Left ventricle myocardium superior (tissue), 1 donor: Measurements from ENCODE around the gene CCDC12. TPM values are rescaled to one million over a fixed set of nuclear protein-coding genes. Genes with fewer than 3 reads are reported as not detected.

Experiments
- ATAC-seq: fragments of 200-7000 bp; cut with Tn5 transposase; one replicate; pipeline ENCODE4 v1.9.1; 2020; ENCODE audit warnings: mild to moderate bottlenecking, moderate library complexity
- DNase-seq: peaks from one replicate; pipeline ENCODE4 v3.0.0-alpha.2; 2020
- intact Hi-C: fragments of 100-400 bp; cut with micrococcal nuclease; formaldehyde crosslinking; loops from one replicate; pipeline ENCODE4 v1.11.0; 2022
- total RNA-seq: library from RNA; stranded (reverse); fragmentation: NEBNext Ultra II Directional; extraction: Animal tissue kit (Norgen Biotek cat#: 25700); gene quantifications from one replicate; pipeline ENCODE4 v1.2.1, GENCODE V29; 2021
- donor health status: DM: no; HTN: yes; CAD: no; lungs with severe emphysema.

The CCDC12 gene
- total RNA-seq, 1 donor from 2014 or later, result 29.6 TPM

GRCh38 chr3:46903341-46904302, 72.9 kb downstream of the CCDC12 start:
- DNase-seq, result peak; percentile 28
- no peak for ATAC-seq
- intact Hi-C loops, result no loop called here

- DNase-seq (peak; percentile 24), ATAC-seq (no peak)
- intact Hi-C loops, result no loop called here
Measured at GRCh38 chr3:46902188-46902631, 74.3 kb downstream of the CCDC12 start.

- ATAC-seq, result no peak
- intact Hi-C loops, result no loop called here
- peak; percentile 19 for DNase-seq
Measured at GRCh38 chr3:46901591-46902187, 74.9 kb downstream of the CCDC12 start.

GRCh38 chr3:46901061-46901460, 75.5 kb downstream of the CCDC12 start:
- intact Hi-C loops, result no loop called here
- DNase-seq, result no peak
- ATAC-seq, result no peak

- intact Hi-C loops, result no loop called here
- no peak for ATAC-seq
- DNase-seq, result no peak
Measured at GRCh38 chr3:46900356-46900755, 76.2 kb downstream of the CCDC12 start.

GRCh38 chr3:46900007-46900292, 76.6 kb downstream of the CCDC12 start:
- peak; percentile 51 for DNase-seq
- peak; percentile 3 for ATAC-seq
- intact Hi-C loops, result no loop called here

- no peak for ATAC-seq
- intact Hi-C loops, result no loop called here
- DNase-seq, result peak; percentile 36
Measured at GRCh38 chr3:46899151-46900006, 77.2 kb downstream of the CCDC12 start.

GRCh38 chr3:46898321-46899150, 78.0 kb downstream of the CCDC12 start:
- DNase-seq (peak; percentile 36), ATAC-seq (peak; percentile 18)
- intact Hi-C loops, result no loop called here

GRCh38 chr3:46897829-46898320, 78.7 kb downstream of the CCDC12 start:
- DNase-seq (peak; percentile 28), ATAC-seq (no peak)
- intact Hi-C loops, result no loop called here

GRCh38 chr3:46897031-46897430, 79.5 kb downstream of the CCDC12 start:
- peak; percentile 21 for DNase-seq
- intact Hi-C loops, result no loop called here
- ATAC-seq, result no peak

- ATAC-seq, result no peak
- intact Hi-C loops, result no loop called here
- peak; percentile 37 for DNase-seq
Measured at GRCh38 chr3:46896386-46896785, 80.2 kb downstream of the CCDC12 start.

GRCh38 chr3:46895761-46896160, 80.8 kb downstream of the CCDC12 start:
- ATAC-seq, result no peak
- intact Hi-C loops, result no loop called here
- no peak for DNase-seq

- ATAC-seq (peak; percentile 51), DNase-seq (peak; percentile 93)
- intact Hi-C loops, result no loop called here
Measured at GRCh38 chr3:46895204-46895660, 81.3 kb downstream of the CCDC12 start.

GRCh38 chr3:46894256-46894655, 82.3 kb downstream of the CCDC12 start:
- DNase-seq (no peak), ATAC-seq (no peak)
- intact Hi-C loops, result no loop called here

GRCh38 chr3:46893763-46894162, 82.8 kb downstream of the CCDC12 start:
- intact Hi-C loops, result no loop called here
- no peak for ATAC-seq
- peak; percentile 26 for DNase-seq

- peak; percentile 34 for ATAC-seq
- peak; percentile 50 for DNase-seq
- intact Hi-C loops, result no loop called here
Measured at GRCh38 chr3:46893146-46893748, 83.3 kb downstream of the CCDC12 start.

- DNase-seq (peak; percentile 85), ATAC-seq (peak; percentile 77)
- intact Hi-C loops, result no loop called here
Measured at GRCh38 chr3:46892285-46893145, 84.0 kb downstream of the CCDC12 start.
